Measurements from ENCODE around the gene TBC1D7.

The TBC1D7 gene

GRCh38 chr6:13367396-13367795, 39.1 kb upstream of the TBC1D7 start:
- no peak for DNase-seq (ENCODE audit: low read depth in 1 of 2, low spot score in 1 of 2)
- in situ Hi-C loops (cut with HindIII; ENCODE audit: low pct_unique_long_range_greater_than_20kb, low sequenced_read_pairs): no loop called here

GRCh38 chr6:13365320-13365719, 37.0 kb upstream of the TBC1D7 start:
- in situ Hi-C loops (cut with HindIII; ENCODE audit: low pct_unique_long_range_greater_than_20kb, low sequenced_read_pairs): no loop called here
- no peak for TF ChIP-seq JUND (IDR thresholded peaks at IDR 0.05; ENCODE audit: low read depth)

More at GRCh38 chr6:13367396-13367795, 39.1 kb upstream of the TBC1D7 start:
- no peak for TF ChIP-seq JUND (IDR thresholded peaks at IDR 0.05; ENCODE audit: low read depth)

GRCh38 chr6:13364842-13365241, 36.5 kb upstream of the TBC1D7 start:
- TF ChIP-seq JUND (IDR thresholded peaks at IDR 0.05; ENCODE audit: low read depth): no peak
- in situ Hi-C loops (cut with HindIII; ENCODE audit: low pct_unique_long_range_greater_than_20kb, low sequenced_read_pairs): no loop called here
- no peak for DNase-seq (ENCODE audit: low read depth in 1 of 2, low spot score in 1 of 2)

More at GRCh38 chr6:13365320-13365719, 37.0 kb upstream of the TBC1D7 start:
- no peak for DNase-seq (ENCODE audit: low read depth in 1 of 2, low spot score in 1 of 2)

GRCh38 chr6:13362412-13362811, 34.1 kb upstream of the TBC1D7 start:
- DNase-seq (ENCODE audit: low read depth in 1 of 2, low spot score in 1 of 2): no peak
- no peak for TF ChIP-seq JUND (IDR thresholded peaks at IDR 0.05; ENCODE audit: low read depth)
- in situ Hi-C loops (cut with HindIII; ENCODE audit: low pct_unique_long_range_greater_than_20kb, low sequenced_read_pairs): no loop called here

GRCh38 chr6:13360671-13361540, 32.6 kb upstream of the TBC1D7 start:
- no peak for TF ChIP-seq JUND (IDR thresholded peaks at IDR 0.05; ENCODE audit: low read depth)
- DNase-seq (ENCODE audit: low read depth in 1 of 2, low spot score in 1 of 2): no peak
- in situ Hi-C loops (cut with HindIII; ENCODE audit: low pct_unique_long_range_greater_than_20kb, low sequenced_read_pairs): no loop called here

- no peak for DNase-seq (ENCODE audit: low read depth in 1 of 2, low spot score in 1 of 2)
Observed at GRCh38 chr6:13359287-13359686, 30.9 kb upstream of the TBC1D7 start.

GRCh38 chr6:13358511-13358910, 30.2 kb upstream of the TBC1D7 start:
- no peak for DNase-seq (ENCODE audit: low read depth in 1 of 2, low spot score in 1 of 2)
- no peak for TF ChIP-seq JUND (IDR thresholded peaks at IDR 0.05; ENCODE audit: low read depth)
- in situ Hi-C loops (cut with HindIII; ENCODE audit: low pct_unique_long_range_greater_than_20kb, low sequenced_read_pairs): no loop called here

More at GRCh38 chr6:13359287-13359686, 30.9 kb upstream of the TBC1D7 start:
- no peak for TF ChIP-seq JUND (IDR thresholded peaks at IDR 0.05; ENCODE audit: low read depth)
- in situ Hi-C loops (cut with HindIII; ENCODE audit: low pct_unique_long_range_greater_than_20kb, low sequenced_read_pairs): no loop called here

GRCh38 chr6:13357551-13358075, 29.3 kb upstream of the TBC1D7 start:
- no peak for TF ChIP-seq JUND (IDR thresholded peaks at IDR 0.05; ENCODE audit: low read depth)
- in situ Hi-C loops (cut with HindIII; ENCODE audit: low pct_unique_long_range_greater_than_20kb, low sequenced_read_pairs): no loop called here
- DNase-seq (ENCODE audit: low read depth in 1 of 2, low spot score in 1 of 2): no peak

GRCh38 chr6:13355999-13356785, 27.9 kb upstream of the TBC1D7 start:
- TF ChIP-seq JUND (IDR thresholded peaks at IDR 0.05; ENCODE audit: low read depth): no peak
- no peak for DNase-seq (ENCODE audit: low read depth in 1 of 2, low spot score in 1 of 2)
- in situ Hi-C loops (cut with HindIII; ENCODE audit: low pct_unique_long_range_greater_than_20kb, low sequenced_read_pairs): no loop called here

- DNase-seq (ENCODE audit: low read depth in 1 of 2, low spot score in 1 of 2): peak in 1 of 2 experiments; percentile 94
- peak; percentile 90; the same call in 1 of the 2 replicates for TF ChIP-seq JUND (IDR thresholded peaks at IDR 0.05; ENCODE audit: low read depth)
- in situ Hi-C loops (cut with HindIII; ENCODE audit: low pct_unique_long_range_greater_than_20kb, low sequenced_read_pairs): no loop called here
Observed at GRCh38 chr6:13355043-13355945, 27.0 kb upstream of the TBC1D7 start.

GRCh38 chr6:13354331-13355042, 26.1 kb upstream of the TBC1D7 start:
- in situ Hi-C loops (cut with HindIII; ENCODE audit: low pct_unique_long_range_greater_than_20kb, low sequenced_read_pairs): no loop called here
- DNase-seq (ENCODE audit: low read depth in 1 of 2, low spot score in 1 of 2): no peak

More at GRCh38 chr6:13354331-13355042, 26.1 kb upstream of the TBC1D7 start:
- no peak for TF ChIP-seq JUND (IDR thresholded peaks at IDR 0.05; ENCODE audit: low read depth)

Data from T47D (cell line).